GM21619 (cell line): ENCODE data around the gene CBL.
"Not testable (repeated sequence)": the region's sequence is repeated elsewhere in the genome, so short reads cannot be mapped to it uniquely, and the experiment has no call there.

Experiments used
- ATAC-seq: cut with Tn5 transposase; IDR thresholded peaks from one replicate; pipeline ENCODE4 v1.9.1; 2021; ENCODE audit not compliant: unreplicated experiment

The CBL gene

DNA sequence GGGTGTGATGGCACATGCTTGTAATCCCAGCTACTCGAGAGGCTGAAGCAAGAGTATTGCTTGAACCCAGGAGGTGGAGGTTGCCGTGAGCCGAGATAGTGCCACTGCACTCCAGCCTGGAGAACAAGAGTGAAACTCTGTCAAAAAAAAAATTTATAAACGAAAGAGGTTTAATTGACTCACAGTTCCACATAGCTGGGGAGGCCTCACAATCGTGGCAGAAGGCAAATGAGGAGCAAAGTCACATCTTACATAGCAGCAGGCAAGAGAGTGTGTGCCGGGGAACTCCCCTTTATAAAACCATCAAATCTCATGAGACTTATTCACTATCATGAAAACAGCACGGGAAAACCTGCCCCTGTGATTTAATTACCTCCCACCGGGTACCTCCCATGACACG lies 21.7 kb upstream of the CBL start:
- ATAC-seq = not testable (repeated sequence)

- ATAC-seq = no peak
Measured at GRCh38 chr11:119185981-119186634, 20.0 kb upstream of the CBL start.

DNA sequence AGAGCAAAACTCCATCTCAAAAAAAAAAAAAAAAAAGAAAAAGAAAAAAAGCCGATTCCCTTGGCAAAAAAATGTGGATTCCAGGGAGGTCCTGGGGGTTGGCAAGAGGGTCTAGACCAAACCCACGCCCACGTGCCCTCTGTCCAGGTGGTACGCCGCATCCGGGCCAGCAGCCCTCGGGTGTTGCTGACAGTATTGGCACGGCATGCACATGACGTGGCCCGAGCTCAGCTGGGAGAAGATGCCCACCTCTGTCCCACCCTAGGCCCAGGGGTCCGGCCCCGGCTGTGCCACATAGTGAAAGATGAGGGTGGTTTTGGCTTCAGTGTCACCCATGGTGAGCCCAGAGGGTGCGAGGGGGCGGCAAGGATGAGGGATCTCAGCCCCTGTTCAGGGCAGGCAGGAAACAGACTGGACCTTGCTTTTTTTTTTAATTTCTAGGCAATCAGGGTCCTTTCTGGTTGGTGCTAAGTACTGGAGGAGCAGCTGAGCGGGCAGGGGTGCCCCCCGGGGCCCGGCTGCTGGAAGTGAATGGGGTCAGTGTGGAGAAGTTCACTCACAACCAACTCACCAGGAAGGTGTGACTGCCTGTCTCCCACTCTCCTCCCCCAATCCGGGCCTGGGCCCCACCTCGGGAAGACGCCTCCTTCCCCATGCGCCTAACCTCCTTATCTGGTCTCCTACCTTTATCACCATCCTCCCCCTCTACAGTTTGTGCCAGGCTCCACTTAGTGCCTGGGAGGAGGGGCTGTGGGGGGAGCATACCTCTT lies 18.8 kb upstream of the CBL start:
- ATAC-seq = no peak

DNA sequence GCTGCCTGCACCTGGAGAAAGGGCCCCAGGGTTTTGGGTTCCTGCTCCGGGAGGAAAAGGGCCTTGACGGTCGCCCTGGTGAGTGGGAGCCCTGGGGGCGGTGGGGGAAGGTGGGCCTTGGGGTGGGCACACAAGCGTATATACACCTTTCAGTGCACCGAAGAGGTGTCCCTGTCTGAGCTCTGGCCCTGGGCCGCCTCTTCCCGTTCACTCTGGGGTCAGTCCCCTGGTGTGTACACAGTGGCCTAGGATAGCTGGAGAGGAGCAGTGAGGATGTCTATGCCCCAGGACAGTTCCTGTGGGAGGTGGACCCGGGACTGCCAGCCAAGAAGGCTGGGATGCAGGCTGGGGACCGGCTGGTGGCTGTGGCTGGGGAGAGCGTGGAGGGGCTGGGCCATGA lies 18.1 kb upstream of the CBL start:
- ATAC-seq = no peak

- ATAC-seq = no peak
Measured at GRCh38 chr11:119188887-119189286, 17.3 kb upstream of the CBL start.

DNA sequence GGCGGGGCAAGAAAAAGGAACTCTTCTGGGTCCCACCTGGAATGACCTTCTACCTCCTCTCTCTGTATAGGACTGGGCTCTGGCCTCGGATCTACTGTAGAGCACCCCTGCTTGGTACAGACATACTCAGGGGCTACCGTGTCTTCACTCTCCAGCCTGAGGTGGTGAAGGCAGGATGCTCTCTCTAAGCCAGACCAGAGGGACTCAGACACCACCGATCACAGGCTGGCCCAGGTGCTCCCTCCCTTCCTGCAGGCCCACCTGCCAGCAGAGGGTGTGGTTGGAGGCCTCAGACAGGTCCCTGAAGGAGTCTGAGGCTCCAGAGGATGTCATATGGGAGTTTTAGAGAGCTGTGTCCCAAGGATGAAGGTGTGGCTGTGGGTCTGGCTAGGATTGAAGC lies 16.7 kb upstream of the CBL start:
- ATAC-seq = no peak

GRCh38 chr11:119190531-119190930 lies 15.6 kb upstream of the CBL start:
- no peak for ATAC-seq

- not testable (repeated sequence) for ATAC-seq
Measured at GRCh38 chr11:119191265-119191664, 14.9 kb upstream of the CBL start.

GRCh38 chr11:119192111-119192510 lies 14.0 kb upstream of the CBL start:
- ATAC-seq = no peak

GRCh38 chr11:119193001-119193400 lies 13.1 kb upstream of the CBL start:
- ATAC-seq = no peak

- ATAC-seq = no peak
Measured at GRCh38 chr11:119193626-119194025, 12.5 kb upstream of the CBL start.

DNA sequence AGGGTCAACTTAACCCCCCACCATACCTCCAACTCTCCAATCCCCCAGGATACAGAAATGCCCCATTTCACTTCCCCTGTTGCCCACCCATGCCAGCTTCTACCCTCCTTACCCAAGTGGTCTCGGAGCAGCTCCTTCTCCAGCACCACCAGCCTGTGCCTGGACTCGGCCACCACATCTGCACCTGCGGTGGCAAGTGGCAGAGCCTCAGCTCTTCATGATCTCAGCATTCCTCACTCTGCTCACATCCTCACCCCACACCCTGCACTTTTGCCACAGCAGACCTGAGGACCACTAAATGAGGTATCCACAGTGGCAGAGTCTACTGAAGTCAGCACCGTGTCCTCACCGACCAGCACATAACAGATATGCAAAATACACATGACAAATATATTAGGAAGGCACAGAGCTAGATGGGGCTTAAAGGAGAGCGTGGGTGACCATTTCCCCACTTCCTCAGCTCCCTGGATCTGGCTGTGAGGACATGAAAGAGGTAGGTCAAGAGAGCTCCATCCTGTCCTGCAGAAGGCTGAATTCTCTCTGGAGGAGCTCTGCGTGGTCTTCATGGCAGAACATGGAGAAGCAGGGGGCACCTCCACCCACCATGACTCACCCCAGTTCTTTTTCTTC lies 11.2 kb upstream of the CBL start:
- ATAC-seq = no peak

- no peak for ATAC-seq
Measured at GRCh38 chr11:119195680-119196079, 10.5 kb upstream of the CBL start.

- peak; percentile 71 for ATAC-seq
Measured at GRCh38 chr11:119196833-119197483, 9.2 kb upstream of the CBL start.

- no peak for ATAC-seq
Measured at GRCh38 chr11:119198925-119199324, 7.2 kb upstream of the CBL start.

DNA sequence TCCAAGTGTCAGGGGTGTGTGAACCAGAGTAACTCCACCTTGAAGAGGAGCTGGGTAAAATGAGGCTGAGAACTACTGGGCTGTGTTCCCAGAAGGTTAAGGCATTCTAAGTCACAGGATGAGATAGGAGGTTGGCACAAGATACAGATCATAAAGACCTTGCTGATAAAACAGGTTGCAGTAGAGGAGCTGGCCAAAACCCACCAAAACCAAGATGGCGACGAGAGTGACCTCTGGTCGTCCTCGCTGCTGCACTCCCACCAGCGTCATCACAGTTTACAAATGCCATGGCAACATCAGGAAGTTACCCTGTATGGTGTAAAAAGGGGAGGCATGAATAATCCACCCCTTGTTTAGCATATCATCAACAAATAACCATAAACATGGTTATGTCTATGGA lies 4.9 kb upstream of the CBL start:
- ATAC-seq = not testable (repeated sequence)

- ATAC-seq = no peak
Measured at GRCh38 chr11:119202554-119202953, 3.6 kb upstream of the CBL start.

DNA sequence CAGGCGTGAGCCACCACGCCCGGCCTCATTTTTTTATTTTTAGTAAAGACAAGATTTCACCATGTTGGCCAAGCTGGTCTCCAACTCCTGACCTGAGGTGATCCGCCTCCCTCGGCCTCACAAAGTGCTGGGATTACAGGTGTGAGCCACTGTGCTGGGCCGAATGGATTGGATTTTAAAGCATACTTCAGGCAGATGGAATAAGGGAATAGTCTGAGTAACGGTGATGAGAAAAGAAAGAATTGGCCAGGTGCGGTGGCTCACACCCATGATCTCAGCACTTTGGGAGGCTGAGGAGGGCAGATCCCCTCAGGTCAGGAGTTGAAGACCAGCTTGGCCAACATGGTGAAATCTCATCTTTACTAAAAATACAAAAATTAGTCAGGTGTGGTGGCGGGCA lies 2.1 kb upstream of the CBL start:
- ATAC-seq = no peak

- ATAC-seq = no peak
Measured at GRCh38 chr11:119205080-119205479, 1.1 kb upstream of the CBL start.

- peak; percentile 27 for ATAC-seq
Measured at GRCh38 chr11:119206511-119207414, 624 bp downstream of the CBL start.
